NCI-H2171 (cell line): ENCODE measurements around the gene PHC2.
"Not testable (repeated sequence)": the region's sequence is repeated elsewhere in the genome, so short reads cannot be mapped to it uniquely, and the experiment has no call there.

Source experiments
- DNase-seq: peaks from one replicate; lab custom pipeline; 2025; lab: John Stamatoyannopoulos, UW

PHC2 gene

DNA sequence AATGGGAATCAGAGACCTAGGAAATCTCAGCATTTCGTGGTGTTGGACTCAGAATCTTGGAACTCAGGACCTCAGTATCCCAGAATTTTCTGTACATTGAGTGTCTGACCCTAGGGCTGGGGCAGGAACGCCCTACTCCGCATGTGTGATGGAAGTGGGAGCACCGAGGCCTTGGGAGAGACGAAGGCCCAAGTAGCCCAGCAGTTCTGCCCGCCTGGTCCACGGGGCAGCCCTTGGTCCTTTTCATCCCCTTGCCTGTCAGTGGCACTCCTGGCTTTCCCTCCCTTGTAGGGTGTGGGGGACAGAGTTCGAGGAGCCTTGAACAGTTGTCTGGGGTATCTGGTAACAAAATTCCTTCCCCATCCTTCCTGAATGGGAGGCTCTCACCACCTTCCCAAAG, 120.2 kb downstream of the PHC2 start:
- no peak for DNase-seq

DNA sequence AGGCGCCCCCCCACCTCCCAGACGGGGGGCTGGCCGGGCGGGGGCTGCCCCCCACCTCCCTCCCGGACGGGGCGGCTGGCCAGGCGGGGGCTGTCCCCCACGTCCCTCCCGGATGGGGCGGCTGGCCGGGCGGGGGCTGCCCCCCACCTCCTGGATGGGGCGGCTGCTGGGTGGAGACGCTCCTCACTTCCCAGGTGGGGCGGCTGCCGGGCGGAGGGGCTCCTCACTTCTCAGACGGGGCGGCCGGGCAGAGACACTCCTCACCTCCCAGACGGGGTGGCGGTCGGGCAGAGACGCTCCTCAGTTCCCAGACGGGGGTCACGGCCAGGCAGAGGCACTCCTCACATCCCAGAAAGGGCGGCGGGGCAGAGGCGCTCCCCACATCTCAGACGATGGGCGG, 121.5 kb downstream of the PHC2 start:
- not testable (repeated sequence) for DNase-seq

DNA sequence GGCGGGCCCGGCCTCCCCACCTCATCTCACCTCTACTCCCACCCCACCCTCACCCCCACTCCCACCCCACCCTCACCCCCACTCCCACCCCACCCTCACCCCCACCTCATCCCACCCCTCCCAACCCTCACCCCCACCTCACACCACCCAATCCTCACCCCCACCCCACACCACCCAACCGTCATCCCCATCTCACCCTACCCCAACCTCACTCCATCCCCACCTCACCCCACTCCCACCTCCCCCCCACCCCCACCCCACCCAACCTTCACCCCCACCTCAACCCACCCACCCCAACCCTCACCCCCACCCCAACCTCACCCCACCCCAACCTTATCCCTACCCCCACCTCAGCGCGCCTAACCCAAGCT, 123.4 kb downstream of the PHC2 start:
- no peak for DNase-seq

DNA sequence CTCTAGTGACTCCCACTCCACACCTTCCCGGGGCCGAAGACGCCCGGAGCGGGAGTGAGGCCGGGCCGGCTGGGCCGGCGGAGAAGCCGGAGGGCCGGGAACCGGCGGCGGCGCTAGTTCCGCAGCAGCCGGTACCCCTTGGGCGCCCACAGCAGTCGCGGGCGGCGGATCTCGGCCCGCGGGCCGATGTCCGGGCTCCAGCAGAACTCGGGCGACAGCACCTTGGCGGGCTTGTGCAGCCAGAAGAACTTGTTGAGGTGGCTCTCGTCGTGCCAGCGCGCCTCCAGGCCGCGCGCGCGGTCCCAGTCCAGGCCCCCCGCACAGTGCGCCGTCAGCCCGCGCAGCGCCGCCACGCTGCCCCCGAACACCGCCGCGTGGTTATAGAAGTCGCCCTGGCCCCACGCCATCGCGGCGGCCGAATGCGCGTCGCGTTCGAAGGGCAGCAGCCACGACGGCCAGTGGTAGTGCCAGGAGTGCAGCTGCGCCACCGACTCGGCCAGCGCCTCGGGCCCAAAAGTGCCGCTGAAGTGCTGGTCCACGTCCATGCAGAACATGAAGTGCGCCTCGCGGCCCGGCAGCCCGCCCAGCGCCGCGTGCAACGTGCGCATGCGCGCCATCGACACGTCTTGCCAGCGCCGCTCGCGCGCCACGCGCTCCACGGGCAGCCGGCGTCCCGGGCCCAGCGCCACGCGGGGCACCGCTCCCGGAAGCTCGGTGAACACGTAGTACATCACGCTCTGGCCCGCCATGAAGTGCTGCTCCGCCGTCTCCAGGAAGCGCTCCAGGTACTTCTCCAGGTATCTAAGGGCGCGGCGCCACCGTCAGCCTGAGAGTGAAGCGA, 124.0 kb downstream of the PHC2 start:
- DNase-seq = no peak

DNA sequence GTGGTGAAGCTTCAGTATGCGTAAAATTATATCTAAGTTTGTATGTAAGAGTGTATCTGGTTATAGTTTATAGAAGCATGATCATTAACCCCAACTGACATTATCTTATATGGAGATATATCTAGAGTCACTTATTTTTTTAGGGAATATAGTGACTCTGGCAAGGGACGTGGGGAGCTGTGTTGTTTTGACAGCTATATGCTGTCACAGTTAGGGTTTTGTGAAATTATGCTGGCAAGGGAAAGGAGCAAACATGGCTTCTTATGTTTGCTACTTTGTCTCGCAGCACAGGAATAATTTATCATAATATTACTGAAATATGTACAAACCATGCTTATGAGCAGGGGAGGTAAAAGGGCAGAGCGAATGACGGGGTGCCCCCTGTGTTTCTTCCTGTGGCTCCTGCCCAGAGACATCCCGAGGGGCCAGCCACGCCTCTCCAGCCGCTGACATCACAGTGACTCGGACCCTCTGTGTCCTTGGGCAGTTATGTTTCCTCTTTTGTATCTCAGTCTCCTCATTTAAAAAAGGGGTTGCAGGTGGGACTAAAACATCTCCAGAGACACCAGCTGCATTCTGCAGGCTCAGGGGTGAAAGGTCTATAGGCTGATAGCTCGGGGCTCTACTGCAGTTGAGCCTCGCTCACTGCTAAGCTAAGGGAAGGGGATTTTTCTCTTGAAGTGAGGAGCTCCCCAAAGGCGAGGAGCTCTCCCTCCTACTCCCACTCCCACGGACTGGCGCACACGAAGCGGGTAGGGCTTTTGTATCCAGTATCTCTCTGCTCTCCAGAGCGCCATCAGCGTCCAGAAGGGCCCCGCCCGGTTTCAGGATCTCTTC, 124.9 kb downstream of the PHC2 start:
- no peak for DNase-seq

DNA sequence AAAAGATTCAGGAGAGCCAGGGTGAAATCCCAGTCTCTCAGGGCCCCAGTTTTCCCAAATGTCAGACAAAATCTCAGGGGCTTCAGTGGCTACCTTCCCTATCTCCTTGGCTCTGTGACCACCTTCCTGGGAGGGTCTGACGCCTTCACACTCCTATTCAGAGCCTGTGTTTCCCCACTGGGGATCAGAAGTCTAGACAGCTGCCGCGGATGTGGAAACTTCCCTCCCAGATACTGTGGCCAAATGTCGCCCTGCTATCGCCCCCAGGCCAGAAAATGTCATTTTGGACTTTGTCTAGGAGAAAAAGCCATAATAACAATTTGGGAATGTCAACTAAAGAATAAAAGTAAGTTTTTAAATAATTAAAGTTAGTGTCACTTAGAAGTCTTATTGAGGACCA, 125.9 kb downstream of the PHC2 start:
- DNase-seq = no peak

DNA sequence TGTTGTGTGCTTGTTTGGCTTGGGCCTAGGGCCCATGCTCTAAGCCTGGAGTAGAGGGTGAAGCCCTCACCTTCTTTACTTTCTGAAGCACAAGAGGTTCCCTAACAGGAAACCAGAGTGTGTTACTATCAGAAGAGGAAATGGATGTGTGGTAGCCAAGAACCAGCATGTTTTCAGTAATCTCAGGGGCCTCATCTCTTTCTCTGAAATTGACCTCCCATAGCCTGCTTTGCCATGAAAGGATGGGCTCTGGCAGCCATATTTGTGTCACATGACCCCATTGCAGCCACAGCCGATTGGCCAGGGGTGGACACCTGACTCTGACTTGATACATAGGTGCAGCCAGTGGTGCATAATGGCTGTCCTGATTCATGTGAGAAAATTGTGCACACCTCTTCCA, 128.6 kb downstream of the PHC2 start:
- DNase-seq = no peak

DNA sequence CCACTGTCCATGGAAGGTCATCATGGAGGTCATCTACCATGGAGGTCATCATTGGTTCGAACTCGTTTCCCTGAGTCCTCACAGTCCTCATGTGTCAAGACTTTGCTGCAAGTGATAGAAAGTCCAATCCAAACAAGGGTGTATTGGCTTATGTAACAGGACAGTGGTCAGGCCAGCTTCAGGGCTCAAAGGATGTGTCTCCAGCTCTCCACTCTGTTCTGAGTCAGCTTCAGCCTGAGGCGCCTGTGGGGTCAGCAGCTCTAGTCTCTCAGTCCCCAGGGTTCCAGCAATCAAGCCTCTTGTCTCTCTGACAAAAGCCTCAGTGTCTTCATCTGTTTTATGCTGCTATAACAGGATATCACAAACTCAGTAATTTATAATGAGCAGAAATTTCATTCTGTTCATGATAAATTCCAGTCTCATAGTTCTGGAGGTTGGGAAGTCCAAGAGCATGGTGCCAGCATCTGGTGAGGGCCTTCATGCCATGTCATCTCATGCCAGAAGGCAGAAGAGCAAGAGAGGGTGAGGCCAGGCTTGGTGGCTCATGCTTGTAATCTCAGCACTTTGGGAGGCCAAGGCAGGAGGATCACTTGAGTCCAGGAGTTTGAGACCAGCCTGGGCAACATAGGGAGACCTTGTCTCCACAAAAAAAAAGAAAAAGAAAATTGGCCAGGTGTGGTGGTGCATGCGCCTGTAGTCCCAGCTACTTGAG, 129.5 kb downstream of the PHC2 start:
- no peak for DNase-seq

DNA sequence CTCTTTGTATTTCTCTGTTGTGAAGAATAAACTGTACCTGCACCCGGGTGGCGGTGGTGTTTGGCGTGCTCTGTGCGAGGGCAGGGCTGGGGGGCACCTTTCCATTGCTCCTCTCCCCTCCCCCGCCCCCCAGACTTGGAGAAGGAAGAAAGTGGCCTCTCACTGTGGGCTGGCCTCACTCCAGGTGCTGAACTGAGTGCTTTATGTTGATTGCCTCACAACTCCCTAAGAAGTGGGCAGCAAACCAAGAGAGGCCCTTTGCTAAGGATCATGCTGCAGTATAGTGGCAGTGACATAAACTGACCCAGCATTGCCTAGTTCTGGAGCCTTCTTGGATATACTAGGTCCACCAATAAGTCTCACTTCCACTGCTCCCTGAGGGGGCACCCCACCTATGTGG, 130.2 kb downstream of the PHC2 start:
- no peak for DNase-seq

DNA sequence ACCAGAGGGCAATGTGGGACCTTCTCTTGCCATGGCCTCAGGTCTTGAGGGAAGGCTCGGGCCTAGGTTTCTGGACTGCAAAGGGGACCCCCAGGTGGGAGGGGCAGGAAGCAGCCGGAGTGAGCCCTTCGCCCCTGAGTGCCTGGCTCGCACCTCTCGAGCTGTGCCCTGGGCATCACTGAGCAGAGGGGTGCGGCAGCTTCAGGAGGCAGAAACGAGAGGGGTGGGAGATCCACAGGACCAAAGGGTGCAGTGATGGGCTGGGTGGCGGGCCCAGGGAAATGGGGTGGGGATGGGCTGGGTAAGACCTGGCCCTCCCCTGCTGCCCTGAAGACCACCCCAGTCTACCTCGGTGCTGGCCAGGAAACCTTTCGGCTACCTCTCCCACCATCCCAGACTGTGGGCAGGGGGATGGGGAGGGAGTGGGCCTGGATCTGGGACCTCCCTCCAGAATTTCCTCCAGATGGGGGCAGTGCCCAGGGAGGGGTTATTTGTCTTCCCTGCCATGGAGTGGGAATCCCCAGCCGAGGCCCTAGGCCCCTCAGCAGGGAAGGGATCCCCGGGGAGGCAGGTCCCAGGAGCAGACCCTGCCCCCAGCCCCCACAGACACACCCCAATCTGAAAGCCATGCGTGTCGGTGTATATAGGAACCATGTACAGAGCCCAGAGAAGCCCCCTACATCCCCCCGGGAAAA, 131.3 kb downstream of the PHC2 start:
- no peak for DNase-seq

DNA sequence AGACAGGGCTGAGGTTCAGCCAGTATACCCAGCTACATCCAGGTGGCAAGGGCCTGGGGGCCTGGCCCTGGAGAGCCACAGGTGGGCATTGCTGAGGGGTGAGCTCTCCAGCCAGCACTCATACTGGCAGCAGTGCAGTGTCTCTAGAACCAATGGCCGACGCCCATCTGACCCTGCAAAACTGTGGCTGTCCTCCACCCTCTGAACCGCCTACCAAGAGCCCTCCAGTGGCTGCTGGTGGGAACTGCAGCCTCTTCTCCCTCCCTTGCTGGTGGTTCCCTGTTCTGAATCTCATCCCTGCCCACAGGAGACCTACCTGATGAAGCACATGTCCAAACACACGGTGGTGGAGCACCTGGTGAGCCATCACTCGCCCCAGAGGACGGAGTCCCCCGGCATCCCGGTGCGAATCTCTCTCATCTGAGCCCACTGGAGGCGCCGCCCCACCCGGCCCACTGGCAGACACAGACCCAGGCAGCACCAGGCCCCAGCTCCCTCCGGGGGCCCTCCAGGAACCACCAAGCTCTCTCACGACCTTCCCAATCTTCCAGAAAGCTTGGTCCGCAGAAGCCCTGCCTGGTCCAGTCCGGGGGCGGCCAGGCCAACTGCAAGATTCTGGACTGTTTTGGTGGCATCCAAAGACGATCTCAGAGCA, 132.1 kb downstream of the PHC2 start:
- DNase-seq = peak; percentile 6

DNA sequence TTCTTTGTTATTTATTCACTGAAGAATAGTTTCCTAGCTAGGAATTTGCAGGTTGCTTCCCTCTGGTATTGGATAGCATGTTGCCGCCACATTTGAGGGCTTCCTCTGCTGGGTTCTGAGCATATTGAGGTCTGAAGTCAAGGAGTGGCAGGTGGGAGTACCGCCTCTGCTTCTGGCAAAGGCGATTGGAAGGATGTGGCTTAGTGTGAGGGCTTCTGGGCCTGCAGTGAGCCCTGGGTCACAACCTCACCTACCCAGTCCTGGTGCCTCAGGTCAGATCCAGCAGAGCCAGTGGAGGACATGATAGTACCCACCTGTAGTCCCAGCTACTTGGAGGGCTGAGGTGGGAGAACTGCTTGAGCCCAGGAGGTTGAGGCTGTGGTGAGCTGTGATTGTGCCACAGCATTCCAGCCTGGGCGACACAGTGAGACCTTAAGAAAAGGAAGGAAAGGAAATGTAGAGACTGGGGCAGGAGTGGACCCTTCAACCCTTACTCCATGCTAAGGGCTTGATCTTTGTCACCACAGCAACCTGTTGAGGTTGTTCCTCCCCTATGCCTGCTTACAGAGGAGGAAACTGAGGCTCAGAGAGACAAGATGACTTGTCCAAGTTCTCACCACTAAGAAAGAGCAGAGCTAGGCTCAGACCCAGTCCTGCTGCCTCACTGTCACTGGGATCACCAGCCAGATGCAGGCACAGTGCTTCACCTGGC, 132.8 kb downstream of the PHC2 start:
- DNase-seq = no peak

DNA sequence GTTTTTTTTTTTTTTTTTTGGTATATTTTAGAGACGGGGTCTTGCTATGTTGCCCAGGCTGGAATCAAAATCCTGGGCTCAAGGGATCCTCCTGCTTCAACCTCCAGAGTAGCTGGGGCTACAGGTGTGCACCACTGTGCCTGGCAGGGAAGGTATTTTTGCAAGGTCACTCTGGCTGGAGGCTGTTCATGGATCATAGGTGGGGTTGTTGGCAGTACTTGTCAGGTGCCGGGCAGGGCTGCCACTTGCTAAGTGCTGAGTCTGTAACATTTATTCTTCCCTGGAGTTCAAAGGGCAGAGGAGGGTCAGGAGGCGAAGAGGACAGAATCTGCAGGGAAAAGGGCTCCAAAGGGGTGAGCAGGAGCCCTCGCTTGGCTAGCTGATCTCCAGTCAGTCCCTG, 134.1 kb downstream of the PHC2 start:
- no peak for DNase-seq

DNA sequence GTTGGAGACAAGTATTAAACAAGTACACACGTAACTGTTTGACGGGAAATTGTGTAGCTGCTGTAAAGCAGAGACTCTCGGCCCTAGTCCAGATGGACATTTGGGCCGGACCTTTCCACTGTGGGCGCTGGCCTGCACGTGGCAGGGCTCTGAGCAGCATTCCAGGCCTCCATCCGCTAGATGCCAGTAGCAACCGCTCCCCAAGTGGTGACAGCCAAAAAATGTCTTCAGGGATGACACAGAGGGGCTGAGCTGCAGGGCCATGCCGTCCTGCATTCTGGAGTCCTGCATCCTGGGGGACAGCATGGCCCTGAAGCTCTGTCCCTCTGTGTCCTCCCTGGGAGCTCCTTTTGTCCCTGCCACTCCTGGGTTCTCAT, 134.8 kb downstream of the PHC2 start:
- no peak for DNase-seq

DNA sequence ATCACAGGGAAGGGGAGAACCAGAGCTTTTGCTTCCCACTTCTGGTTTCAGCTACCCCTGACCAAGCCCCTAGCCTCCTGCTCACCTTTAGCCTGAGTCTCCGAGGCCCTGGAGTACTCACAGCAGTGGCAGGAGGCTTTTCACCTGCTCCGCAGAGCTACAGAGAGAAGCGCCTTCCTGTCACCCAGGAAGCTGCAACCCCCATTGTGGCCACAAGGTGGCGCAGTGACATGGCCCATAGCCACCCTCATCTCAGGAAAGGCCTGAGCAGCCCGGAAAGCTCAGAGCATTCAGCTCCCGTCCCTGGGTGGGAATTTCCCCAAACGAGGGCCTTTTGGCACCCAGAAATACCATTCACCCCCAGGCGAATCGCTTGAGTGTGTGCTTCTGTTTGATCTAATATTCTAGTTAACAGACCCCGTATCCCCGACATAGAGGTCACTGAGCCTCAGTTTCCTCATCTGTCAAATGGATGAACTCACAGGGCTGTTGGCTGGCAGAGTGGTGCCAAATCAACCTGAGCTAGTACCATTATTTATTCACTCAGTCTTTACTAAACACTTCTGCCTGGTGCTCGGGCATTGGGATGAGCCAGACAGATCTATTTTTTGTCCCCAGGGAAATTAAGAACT, 135.3 kb downstream of the PHC2 start:
- peak; percentile 62 for DNase-seq

DNA sequence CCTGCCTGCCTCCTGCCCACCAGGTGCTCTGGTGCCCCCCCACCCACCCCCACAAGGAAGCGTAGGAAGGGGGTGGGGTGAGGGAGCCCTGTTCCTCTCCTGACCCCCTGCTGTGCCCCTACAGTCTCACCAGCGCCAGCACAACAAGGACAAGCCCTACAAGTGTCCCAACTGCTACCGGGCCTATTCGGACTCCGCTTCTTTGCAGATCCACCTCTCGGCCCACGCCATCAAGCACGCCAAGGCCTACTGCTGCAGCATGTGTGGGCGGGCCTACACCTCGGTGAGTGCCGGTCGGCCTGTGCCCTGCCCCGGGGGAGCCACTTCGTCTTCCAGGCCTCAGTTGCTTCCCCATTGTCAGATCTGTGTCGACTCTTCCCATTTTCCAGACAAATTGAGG, 135.9 kb downstream of the PHC2 start:
- DNase-seq = no peak

DNA sequence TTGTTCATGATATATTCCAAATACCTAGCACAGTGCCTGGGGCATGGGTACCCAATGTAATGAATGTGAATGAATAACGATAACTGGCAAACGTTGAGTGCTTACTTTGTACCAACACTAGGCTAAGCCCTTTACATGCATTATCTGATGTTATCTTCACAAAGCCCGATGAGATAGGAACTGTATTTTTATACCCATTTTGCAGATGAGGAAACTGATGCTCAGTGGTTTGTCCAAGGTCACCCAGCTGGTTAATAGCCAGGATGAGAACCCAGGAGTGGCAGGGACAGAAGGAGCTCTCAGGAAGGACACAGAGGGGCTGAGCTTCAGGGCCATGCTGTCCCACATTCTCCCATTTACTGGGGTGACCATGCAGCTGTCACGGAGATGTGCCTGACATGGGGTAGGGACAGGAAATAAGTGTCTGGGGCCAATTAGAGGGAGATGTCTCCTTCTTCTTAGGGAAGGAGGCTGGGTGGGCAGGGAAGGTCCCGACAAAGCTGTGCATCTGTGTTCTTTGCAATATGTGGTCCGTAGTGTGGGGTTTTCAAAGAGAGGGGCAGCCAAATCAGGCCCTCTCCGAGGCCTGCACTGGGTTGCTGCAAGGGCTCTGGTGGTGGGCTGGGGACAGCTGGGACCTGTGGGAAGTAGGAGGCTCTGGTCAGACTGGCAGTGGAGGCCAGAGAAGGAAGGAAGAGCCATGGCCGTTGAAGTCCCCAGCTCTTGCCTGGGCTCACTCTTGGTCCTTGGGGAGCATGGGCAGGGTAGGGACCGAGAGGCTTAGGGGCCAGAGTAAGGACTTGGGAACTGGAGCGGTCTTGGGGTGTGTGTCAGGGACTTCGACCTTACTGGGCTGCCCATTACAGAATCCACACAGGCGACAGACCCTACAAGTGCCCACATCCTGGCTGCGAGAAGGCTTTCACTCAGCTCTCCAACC, 136.6 kb downstream of the PHC2 start:
- no peak for DNase-seq

DNA sequence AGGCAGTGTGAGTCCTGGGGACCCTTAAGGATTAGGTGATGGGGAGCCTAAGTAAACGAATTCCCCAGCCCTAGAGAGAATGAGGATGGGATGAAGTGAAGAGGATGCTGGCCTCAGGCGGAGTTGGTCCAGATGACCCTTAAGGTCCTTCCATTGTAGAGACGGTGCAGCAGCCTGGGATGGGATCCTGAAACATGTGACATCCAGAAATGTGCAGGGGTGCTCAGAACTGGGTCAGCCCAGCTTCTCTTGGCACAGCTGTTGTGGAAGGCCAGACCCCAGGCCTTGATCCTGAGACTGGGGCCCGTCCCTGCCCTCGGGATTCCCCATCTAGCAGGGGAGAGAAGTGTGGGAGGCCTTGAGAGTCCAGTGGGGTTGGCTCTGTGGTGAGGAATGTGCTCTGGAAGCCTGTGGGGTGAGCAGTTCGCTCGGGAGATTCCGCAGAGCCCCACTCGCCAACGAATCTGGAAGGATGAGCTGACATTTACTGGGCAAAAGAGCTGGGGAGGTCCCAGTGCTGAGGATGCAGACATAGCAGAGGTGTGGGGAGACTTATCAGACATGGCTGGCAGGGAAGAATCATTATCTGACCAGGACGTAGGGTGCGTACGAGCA, 138.1 kb downstream of the PHC2 start:
- no peak for DNase-seq

DNA sequence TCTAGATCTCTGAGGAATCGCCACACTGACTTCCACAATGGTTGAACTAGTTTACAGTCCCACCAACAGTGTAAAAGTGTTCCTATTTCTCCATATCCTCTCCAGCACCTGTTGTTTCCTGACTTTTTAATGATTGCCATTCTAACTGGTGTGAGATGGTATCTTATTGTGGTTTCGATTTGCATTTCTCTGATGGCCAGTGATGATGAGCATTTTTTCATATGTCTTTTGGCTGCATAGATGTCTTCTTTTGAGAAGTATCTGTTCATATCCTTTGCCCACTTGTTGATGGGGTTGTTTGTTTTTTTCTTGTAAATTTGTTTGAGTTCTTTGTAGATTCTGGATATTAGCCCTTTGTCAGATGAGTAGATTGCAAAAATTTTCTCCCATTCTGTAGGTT, 140.3 kb downstream of the PHC2 start:
- DNase-seq = not testable (repeated sequence)
